Stimulated activated CD8-positive, alpha-beta memory T cell treated with anti-CD3 and anti-CD28 coated beads, Interleukin-7, amount 100 ng/mL, for 1 hour (primary cell): ENCODE data around the gene PLA2G4B.

Experiments used
- DNase-seq, 2 donors: peaks; one replicate each; pipeline ENCODE4 v3.0.0-alpha.2; 2020; ENCODE audit warnings: low read depth in 2 of 2

PLA2G4B gene

DNA sequence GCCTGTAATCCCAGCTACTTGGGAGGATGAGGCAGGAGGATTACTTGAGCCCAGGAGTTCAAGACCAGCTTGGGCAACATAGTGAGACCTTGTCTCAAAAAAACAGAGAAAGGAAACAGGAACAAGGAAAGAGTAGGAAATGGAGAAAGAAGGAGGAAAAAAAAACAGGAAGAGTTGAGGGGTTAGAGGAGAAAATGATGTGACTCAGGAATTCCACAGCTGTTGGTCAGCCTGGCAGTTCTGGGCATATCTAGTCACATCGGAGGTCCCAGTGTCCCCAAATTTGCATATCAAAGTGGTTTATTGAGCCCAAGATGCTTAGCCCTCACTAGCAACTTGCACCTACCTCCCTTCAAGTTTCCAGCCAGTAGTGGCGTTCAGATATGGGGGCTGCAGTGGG, 29.5 kb upstream of the PLA2G4B start:
- DNase-seq: no peak

DNA sequence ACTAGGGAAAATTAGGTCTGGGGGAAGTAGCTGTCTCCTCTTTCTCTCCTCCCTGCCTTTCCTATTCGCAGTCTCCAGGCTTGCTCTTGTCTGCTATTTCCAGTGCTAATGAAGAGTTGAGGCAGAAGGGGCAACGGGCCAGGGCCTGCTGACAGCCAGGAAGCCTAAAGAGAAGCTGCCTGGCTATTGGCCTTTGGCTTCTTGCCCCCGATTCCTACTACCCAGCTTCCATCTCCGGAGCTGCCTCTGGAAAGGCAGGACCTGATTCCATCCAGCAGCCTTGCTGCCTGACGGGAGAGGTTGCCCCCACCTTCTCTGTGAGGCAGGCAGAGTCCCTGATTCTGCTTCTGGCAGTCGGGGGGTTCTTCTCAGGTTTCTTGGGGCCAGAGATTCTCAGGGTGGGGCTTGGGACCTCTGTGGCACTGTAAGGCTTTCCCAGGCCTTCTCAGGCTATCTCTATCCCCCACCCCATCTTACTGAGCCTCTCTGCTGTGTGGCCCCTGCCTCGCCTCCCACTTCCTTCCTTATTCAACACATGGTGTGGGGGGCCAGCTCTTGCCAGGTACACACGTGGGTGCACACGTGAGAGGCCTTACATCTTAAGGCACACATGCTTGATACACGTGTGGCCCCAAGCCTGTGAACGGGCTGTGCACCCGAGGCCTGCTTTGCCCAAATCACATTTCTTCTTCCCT, 29.0 kb upstream of the PLA2G4B start:
- no peak for DNase-seq

DNA sequence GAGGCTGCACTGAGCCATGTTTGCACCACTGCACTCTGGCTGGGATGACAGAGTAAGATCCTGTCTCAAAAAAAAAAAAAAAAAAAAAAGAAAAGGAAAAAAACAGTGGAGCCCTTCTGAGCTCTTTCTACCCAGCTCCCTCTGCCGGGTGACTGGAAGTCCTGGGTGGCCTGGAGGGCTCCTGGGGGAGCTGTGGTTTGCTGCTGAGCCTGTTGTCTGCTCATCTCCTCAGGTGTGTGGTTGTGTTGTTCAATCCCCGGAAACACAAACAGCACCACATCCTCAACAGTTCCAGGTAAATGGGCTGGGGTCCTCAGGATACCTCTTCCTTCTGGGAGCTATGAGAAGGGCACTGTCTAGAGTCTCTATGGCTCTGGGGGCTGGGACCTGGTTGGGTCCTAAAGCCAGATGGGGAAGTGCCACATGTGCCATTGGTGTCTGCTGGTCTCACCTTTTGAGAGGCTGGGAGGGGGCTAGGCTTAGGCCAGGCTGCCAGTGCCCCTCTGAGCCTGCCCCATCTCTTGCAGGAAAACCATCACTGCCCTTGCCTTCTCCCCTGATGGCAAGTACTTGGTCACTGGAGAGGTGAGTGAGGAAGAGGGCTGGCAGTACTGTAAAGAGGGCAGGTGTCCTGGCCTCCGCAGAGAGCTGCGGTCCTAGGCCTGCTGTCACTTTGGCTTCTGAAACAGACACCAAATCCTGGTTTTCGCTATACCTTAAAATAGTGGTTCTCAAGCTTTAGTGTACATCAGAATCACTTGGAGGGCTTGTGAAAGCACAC, 27.8 kb upstream of the PLA2G4B start:
- DNase-seq: no peak

DNA sequence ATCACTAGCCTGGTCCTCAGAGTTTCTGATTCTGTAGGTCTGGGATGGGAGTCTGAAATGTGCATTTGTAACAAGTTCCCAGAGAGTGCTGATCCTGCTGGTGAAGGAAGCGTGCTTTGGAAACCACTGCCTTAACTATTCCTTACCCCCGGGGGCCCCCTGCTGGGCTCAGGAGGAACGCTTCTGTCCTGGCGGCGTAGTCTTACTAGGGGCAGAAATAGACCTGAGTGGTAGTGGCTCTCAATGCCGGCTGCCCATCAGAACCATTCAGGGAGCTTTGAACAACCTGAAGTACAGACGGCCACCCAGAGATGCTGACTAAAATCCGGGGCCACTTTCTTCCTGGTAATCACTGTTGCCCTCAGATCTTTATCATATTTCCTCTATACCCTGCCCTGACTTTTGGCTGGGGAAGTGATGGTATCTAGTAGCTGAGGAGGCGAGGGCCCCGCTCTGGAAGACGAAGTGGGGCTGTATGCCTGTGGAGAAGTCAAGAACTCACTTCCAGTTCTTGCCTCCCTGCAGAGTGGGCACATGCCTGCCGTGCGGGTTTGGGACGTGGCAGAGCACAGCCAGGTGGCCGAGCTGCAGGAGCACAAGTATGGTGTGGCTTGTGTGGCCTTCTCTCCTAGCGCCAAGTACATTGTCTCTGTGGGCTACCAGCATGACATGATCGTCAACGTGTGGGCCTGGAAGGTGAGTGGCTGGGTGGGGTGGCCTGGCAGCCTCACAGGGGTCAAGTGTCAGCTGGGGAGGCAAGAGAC, 27.0 kb upstream of the PLA2G4B start:
- DNase-seq: peak; percentile 45 to 64

DNA sequence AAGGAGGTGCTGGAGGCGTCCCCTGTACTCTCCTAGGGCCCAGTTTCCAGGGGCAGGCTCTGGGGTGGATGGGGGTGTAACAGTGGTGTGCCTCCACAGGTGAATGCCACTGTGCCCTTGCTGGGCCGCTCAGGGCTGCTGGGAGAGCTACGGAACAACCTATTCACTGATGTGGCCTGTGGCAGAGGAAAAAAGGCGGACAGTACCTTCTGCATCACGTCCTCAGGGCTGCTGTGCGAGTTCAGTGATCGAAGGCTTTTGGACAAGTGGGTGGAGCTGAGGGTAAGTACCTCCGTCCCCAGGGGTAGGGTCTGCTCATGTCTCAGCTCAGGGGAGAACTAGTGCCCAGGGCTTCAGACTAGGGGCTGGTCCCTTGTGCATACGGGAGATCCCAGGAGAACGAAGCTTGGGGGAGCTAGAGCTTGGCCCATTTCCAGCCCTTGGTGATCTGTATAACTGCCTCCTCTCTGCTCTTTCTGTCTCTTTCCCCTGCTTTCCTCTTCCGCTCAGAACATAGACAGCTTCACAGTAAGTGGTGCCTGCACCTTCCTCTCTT, 25.7 kb upstream of the PLA2G4B start:
- no peak for DNase-seq

DNA sequence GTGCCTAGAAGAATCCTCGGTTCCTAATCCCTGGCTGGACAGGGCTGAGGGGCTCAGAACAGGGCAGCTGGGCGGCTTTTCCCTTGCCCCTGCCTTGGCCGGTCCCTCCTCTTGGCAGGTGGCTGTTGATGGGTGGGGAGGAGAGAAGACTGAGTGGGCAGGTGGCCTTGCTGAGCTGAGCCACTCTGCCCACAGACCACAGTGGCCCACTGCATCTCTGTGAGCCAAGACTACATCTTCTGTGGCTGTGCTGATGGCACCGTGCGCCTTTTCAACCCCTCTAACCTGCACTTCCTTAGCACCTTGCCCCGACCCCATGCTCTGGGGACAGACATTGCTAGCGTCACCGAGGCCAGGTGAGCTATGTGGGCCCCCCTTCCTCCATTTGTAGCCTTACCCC, 25.2 kb upstream of the PLA2G4B start:
- no peak for DNase-seq

DNA sequence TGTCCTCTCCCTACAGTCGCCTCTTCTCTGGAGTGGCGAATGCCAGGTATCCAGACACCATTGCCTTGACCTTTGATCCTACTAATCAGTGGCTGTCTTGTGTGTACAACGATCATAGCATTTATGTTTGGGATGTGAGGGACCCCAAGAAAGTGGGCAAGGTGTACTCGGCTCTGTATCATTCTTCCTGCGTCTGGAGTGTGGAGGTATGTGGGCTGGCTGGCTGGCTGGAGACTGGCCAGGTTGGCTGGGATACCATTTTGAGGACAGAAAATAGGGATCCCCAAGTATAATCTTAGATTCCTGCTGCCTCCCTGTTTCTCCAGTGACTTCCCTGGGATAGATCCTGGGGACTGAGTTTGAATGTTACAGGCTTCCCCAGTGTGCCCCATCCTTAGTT, 24.1 kb upstream of the PLA2G4B start:
- DNase-seq: no peak

DNA sequence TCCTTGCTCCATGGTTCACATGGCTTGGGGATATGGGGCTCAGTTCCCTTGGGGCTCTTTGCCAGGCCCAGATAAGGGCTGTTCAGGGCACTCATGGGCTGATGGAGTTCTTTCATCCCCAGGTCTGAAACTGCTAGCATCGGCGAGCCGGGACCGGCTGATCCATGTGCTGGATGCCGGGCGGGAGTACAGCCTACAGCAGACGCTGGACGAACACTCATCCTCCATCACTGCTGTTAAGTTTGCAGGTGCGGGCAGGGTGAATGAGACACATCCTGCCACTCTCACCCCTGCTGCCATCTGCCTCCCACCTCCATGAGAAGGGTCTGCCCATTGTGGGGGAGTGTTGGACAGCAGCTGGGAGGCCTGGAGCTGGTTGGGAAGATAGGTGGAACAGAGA, 21.9 kb upstream of the PLA2G4B start:
- DNase-seq: no peak

DNA sequence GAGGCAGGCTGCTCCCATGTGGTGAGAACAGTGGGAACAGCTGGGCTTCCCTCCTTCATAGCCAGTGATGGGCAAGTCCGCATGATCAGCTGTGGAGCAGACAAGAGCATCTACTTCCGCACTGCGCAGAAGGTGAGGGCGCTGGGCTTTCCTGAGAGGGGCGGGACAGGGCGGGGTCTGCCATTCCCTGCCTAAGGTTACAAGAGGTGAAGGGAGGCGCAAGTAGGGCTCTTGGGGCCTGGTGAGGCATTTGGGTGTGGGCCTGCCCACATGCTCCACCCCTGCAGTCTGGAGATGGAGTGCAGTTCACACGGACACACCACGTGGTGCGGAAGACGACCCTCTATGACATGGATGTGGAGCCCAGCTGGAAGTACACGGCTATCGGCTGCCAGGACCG, 21.3 kb upstream of the PLA2G4B start:
- DNase-seq: no peak

DNA sequence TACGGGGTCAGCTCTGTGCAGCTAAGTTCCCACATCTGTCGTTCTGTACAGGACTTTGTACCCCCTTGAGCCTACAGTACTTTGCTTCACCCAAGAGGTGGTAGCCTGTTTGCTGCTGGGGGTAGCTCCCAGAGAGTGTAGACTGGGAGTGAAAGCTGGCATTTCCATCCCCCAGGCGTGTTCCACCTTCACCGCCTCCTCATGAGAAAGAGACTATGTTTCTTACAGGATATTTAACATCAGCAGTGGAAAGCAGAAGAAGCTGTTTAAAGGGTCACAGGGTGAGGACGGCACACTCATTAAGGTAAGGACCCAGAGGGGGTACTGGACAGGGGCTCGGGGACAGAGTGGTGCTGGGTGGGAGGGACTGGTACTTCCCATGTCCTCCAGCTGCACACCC, 20.9 kb upstream of the PLA2G4B start:
- no peak for DNase-seq

DNA sequence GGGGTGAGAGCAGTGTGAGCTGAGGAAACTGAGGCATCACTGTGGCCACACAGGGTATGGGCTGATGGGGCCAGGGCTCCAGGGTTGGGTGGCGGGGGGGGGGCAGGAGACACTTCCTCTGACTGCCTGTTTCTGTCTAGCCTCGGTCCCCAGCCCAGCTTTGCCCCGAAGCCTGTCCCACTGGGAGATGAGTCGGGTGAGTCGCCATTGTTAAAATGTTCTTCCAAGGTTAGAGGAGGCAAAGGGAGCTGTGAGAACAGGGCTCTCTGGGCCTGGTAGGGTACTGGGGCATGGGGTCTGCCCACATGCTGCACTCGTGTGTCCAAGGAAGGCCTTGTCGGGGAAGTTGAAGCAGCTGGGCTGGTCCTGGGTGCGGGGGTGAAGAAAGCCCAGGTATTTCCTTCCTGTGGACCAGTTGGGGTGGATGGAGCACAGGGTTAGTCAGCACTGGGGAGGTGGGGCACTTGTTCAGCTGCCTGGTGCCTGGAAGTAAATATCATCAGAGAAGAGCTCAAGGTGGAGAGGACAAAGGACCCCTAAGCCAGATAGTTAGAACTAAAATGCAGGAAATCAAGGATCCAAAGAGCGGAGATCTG, 19.1 kb upstream of the PLA2G4B start:
- DNase-seq: no peak

DNA sequence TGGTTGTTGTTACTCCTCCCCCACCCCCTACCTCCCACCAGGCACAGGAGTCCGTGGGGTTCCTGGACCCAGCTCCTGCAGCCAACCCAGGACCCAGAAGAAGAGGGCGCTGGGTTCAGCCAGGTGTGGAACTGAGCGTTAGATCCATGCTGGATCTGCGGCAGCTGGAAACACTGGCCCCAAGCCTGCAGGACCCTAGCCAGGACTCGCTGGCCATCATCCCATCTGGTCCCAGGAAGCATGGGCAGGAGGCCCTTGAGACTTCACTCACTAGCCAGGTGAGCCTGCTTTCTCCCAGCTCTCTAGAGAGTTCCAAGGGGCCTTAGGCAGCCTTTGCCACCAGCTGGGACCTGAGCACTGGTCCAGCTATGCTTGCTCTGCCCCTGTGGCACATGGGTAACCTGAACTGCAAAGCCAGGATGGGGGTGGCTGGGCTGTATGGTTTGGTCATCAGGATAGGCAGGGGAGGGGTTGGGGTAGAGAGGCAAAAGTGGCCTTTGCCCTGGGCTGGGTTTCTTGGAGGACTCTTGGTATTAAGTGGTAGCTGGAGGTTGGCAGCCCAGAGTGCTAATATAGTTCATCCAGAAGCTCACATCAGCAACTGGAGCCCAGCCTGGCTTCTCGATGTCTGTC, 17.7 kb upstream of the PLA2G4B start:
- DNase-seq: no peak

DNA sequence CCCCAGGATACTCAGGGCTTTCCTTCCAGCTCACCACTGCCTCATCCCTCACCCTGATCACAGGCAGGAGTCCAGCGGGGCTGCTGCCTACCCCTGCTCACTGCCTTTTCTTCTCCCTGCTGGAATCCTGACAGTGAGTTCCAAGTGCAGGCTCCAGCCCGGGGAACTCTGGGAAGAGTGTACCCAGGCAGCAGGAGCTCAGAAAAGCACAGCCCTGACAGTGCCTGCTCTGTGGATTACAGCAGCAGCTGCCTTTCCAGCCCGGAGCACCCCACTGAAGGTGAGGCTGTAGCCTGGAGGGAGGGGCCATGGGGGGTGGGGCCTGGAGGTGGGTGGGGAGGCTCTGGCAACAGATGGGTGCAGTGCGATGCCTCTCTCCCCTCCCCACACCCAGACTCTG, 16.8 kb upstream of the PLA2G4B start:
- no peak for DNase-seq

DNA sequence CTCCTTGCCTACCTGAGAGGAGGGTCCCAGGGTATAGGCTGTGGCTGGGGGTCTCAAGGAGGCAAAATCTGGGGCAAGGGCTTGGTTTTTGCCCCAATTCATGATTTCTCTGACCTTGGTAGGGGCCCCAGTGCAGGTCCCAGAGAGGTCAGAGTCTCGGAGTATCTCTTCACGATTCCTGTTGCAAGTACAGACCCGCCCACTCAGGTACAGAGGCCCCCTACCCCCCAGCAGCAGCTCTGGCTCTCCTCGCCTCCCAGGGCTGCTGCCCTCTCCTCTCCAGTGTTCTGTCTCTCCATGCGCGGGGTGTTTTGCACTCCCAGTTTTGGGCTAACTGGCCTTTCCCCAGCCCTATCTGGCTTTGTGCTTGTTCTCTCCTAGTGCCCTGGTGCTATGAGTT, 16.2 kb upstream of the PLA2G4B start:
- no peak for DNase-seq

DNA sequence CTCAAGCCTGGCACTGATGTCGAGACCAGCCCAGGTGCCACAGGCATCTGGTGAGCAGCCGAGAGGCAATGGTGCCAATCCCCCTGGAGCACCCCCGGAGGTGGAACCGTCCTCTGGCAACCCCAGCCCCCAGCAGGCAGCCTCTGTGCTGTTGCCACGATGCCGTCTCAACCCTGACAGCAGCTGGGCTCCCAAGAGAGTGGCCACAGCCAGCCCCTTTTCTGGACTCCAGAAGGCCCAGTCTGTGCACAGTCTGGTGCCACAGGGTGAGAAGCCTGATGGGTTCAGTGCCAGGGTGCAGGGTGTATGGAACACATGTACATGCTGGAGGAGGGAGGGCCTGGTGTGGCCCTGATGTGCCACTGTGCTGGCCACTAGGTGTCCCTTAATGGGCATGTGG, 15.7 kb upstream of the PLA2G4B start:
- no peak for DNase-seq

DNA sequence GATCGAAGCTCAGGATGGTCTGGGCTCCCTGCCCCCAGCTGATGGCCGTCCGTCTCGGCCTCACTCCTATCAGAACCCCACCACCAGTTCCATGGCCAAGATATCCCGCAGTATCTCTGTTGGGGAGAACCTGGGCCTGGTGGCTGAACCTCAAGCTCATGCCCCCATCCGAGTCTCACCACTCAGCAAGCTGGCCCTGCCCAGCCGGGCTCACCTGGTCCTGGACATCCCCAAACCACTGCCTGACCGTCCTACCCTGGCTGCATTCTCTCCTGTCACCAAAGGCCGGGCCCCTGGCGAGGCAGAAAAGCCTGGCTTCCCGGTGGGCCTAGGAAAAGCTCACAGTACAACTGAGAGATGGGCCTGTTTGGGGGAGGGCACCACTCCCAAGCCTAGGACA, 15.1 kb upstream of the PLA2G4B start:
- no peak for DNase-seq

DNA sequence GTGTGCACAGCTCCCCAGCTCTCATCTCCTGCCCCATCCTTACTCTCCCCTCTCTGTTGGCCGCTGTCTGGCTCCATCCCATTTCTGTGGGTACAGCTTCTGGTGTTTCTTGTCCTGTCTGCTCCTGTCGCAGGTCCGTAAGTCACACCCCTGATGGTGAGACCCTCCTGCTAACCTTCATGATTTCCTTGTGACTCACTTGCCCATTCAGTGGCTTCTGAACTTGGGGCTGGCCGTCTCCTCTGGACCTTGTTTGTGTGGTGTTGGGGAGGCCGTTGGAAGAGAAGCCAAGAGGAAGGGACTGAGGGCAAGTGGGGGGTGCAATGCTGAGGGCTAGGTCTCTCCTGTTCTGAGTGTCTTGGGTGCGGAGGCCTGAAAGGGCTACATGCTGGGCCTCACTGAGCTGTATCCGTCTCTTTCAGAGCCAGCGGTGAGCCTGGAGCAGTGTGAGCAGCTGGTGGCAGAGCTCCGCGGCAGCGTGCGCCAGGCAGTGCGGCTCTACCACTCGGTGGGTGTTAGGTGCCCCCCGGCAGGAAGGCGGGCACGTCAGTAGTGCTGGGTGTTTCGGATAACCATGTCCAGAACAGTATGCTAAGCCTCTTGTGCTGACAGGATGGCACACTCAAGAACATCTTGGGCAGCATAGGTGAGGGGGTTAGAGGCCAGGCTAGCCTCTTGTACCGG, 14.4 kb upstream of the PLA2G4B start:
- DNase-seq: no peak

DNA sequence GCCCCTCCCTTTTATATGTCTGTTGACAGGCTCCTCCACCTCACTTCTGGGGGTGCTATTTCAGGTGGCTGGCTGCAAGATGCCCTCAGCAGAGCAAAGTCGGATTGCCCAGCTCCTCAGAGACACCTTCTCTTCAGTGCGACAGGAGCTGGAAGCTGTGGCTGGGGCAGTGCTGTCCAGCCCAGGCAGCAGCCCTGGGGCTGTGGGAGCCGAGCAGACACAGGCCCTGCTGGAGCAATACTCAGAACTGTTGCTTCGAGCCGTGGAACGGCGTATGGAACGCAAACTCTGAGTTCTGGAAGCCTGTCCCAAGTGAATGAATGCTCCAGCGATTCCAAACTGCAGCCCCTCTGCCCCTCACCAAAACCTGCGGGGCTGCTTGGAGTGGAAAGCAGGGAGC, 13.5 kb upstream of the PLA2G4B start:
- no peak for DNase-seq

DNA sequence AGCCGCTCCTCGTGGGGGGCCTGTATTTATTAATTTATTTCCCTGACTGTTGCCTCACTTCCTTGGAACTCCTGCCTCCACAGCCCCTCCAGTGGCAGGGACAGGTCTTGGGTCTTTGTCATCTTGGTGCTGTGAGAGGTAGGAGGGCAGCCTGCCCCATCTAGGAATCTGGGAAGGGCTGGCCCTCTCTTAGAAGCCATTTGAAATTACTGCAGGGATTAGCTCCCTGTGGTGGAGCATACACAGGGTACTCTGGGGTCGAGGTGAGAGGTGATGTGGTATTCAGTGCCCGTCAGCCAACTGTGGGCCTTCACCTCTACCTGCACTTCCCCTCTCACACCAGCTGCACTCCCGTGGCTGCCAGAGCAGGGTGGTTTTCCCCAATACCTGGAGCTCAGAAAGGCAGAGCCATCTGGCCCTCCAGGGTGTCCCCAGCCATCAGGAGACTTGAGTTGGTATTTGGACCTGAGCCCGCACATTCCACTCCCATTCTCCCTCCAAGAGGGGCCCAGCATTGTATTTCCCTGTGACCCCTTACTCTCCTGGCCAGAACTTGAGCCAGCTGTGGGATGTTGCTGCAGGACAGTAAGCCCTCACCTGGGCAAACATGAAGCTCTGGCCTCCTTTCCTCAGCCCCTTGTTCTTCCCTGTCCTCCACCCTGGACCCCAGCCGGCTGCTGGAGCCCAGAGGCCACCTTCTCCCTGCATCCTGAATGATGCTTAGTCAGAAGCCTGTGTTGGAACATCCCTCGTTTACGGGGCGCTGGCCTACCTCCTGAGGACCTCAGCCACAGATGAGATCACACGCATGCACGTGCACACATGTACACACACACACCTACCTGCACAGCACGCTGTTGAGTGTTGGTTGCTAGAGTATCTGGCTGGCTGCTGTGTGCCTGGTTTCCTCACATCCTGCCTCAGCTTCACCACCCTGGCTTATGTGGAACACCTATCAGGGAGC, 12.8 kb upstream of the PLA2G4B start:
- no peak for DNase-seq
